GM13977 (cell line): ENCODE results near the gene DRD4.

Source experiments
- DNase-seq: peaks from one replicate; pipeline ENCODE4 v3.0.0; 2012; ENCODE audit warnings: low spot score
- CTCF ChIP-seq: IDR thresholded peaks from 2 replicates; pipeline ENCODE4 v1.5.1; 2012; ENCODE audit warnings: mild to moderate bottlenecking, control low read depth; ENCODE audit not compliant: insufficient read depth; ENCODE audit errors: extremely low read depth, missing control alignments
- in situ Hi-C: fragments of 300-500 bp; cut with MboI; formaldehyde crosslinking; loops from one replicate; pipeline ENCODE4 v1.12.0; 2022; ENCODE audit warnings: low sequenced_read_pairs, low pct_unique_long_range_greater_than_20kb, mixed read lengths, inconsistent platforms; ENCODE audit not compliant: unreplicated experiment

The DRD4 gene

GRCh38 chr11:609341-609811 lies 27.7 kb upstream of the DRD4 start:
- in situ Hi-C loops, result no loop called here

GRCh38 chr11:610146-610801 lies 26.8 kb upstream of the DRD4 start:
- in situ Hi-C loops, result no loop called here
- no peak for TF ChIP-seq CTCF
- no peak for DNase-seq

More at GRCh38 chr11:609341-609811, 27.7 kb upstream of the DRD4 start:
- no peak for TF ChIP-seq CTCF
- no peak for DNase-seq

GRCh38 chr11:611001-611996 lies 25.8 kb upstream of the DRD4 start:
- no peak for DNase-seq
- TF ChIP-seq CTCF, result no peak
- in situ Hi-C loops, result no loop called here

- peak; percentile 29 for TF ChIP-seq CTCF
- in situ Hi-C loops, result no loop called here
- DNase-seq, result no peak
These were observed 24.7 kb upstream of the DRD4 start for GRCh38 chr11:612201-612960.

GRCh38 chr11:612961-613300 lies 24.1 kb upstream of the DRD4 start:
- no peak for DNase-seq
- in situ Hi-C loops, result no loop called here
- no peak for TF ChIP-seq CTCF

GRCh38 chr11:613369-613968 lies 23.6 kb upstream of the DRD4 start:
- TF ChIP-seq CTCF, result no peak
- peak; percentile 81 for DNase-seq
- in situ Hi-C loops, result no loop called here
